Spleen (tissue), 7 donors: ENCODE data around the gene OBSCN.

Source experiments
- CTCF ChIP-seq, 11 experiments: fragments of 200-600 bp in 7 of 11; fragments of 450-650 bp in 4 of 11; sonication (generic) in 4 of 11; IDR thresholded peaks in 8 of 11; conservative IDR thresholded peaks in 3 of 11; 1 replicate in 7 of 11; 2 replicates in 4 of 11; pipeline versions ENCODE4 v1.4.0 to v1.8.0; 2016 to 2021; ENCODE audit warnings: antibody characterized with exemption in 11 of 11, inconsistent platforms in 4 of 11, mild to moderate bottlenecking in 1 of 11
- POLR2AphosphoS5 ChIP-seq, 3 donors: sonication (generic); formaldehyde crosslinking; IDR thresholded peaks; one replicate each; pipeline ENCODE4 v1.5.1; 2017; ENCODE audit warnings: antibody characterized with exemption in 3 of 3
- donor health status: DM: no; HTN: no; CAD: no; lungs with moderate emphysema.
- donor health status: DM: no; HTN: no; CAD: no.
- donor health status: DM: no; HTN: no; CAD: no.

GRCh38 chr1:228340686-228341449 is 133.0 kb downstream of the OBSCN start:
- TF ChIP-seq CTCF (IDR thresholded peaks at IDR 0.05 in 8 of 11, conservative IDR thresholded peaks at IDR 0.05 in 3 of 11), result peak in 5 of 11 experiments; percentile 7 to 42 (median 32)
- TF ChIP-seq POLR2AphosphoS5 (IDR thresholded peaks at IDR 0.05), result no peak
